Upper lobe of left lung (tissue), 4 donors: ENCODE data around the gene ADNP2.

Experiments
- CTCF ChIP-seq, 6 experiments: fragments of 450-650 bp in 4 of 6; fragments of 200-600 bp in 2 of 6; sonication (generic) in 2 of 6; IDR thresholded peaks; one replicate each; pipeline ENCODE4 v1.5.1; 2016 to 2019; ENCODE audit warnings: antibody characterized with exemption in 6 of 6
- EP300 ChIP-seq, 4 donors: sonication (generic); formaldehyde crosslinking; IDR thresholded peaks; one replicate each; pipeline ENCODE4 v1.5.1; 2017; ENCODE audit warnings: antibody characterized with exemption in 4 of 4, control low read depth in 2 of 4
- POLR2A ChIP-seq, 4 donors: fragments of 450-650 bp; IDR thresholded peaks; one replicate each; pipeline ENCODE4 v1.5.1; 2016 to 2017; ENCODE audit warnings: antibody characterized with exemption in 4 of 4, mild to moderate bottlenecking in 2 of 4
- POLR2AphosphoS5 ChIP-seq, 2 donors: sonication (generic); formaldehyde crosslinking; IDR thresholded peaks; one replicate each; pipeline ENCODE4 v1.5.1; 2017; ENCODE audit warnings: antibody characterized with exemption in 2 of 2

GRCh38 chr18:80187956-80188642 is 79.0 kb downstream of the ADNP2 start:
- TF ChIP-seq CTCF (IDR thresholded peaks at IDR 0.05) = no peak
- no peak for TF ChIP-seq POLR2AphosphoS5 (IDR thresholded peaks at IDR 0.05)
- no peak for TF ChIP-seq POLR2A (IDR thresholded peaks at IDR 0.05)
- no peak for TF ChIP-seq EP300 (IDR thresholded peaks at IDR 0.05)
